GM12864 (cell line): ENCODE results near the gene CELF2.

Experiments used
- DNase-seq: peaks from one replicate; pipeline ENCODE4 v3.0.0-alpha.2; 2011; ENCODE audit warnings: low read depth
- H3K4me3 ChIP-seq: 2 replicates; pipeline ENCODE4 v1.5.1; 2011; ENCODE audit warnings: mild to moderate bottlenecking, low read depth, low read length, control low read depth
- CTCF ChIP-seq: IDR thresholded peaks from 2 replicates; pipeline ENCODE4 v1.5.1; 2011; ENCODE audit warnings: low read depth, mild to moderate bottlenecking, moderate library complexity, low read length, control low read depth, inconsistent platforms; ENCODE audit errors: missing control alignments

CELF2 gene

GRCh38 chr10:11338160-11338844, 320.6 kb downstream of the CELF2 start:
- no peak for TF ChIP-seq CTCF
- no peak for DNase-seq
- no peak overlapping the region for H3K4me3 ChIP-seq

DNA sequence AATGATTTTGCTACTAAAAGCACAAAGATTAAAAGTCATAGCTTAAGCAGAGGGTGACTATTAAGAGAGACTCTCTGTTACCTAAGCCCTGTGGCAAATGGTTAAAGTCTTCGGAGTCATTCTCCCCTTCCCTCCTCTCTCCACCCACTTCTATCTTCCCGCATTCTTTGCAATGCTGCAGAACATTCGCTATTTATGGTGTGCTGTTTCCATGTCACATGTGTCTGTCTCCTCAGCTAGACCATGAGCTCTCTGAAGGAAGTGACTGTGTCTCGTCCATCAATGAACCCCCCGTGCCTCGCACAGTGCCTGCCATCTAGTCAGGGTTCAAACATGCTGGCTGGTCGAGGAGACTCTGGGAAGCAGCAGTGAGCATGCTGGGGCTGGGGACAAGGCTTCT, 321.3 kb downstream of the CELF2 start:
- DNase-seq: no peak
- no peak for TF ChIP-seq CTCF
- no peak overlapping the region for H3K4me3 ChIP-seq

DNA sequence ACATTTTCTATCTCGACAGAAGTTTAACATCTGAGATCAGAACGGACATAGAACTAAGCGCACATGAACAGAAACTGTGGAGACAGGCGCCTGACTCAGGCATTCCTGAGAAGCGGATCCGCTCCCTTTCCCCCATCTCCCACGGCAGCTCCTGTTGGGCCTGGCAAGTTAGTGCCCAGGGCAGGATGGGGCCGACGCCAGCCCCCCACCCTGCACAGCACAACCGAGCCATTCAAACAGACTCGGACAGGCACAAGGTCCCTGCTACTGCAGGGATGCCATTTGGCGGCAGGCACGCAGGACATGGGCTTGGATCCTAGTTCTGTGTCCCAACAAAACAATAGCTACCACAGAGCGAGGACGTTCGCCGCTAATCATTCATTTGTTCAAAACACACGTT, 322.0 kb downstream of the CELF2 start:
- no peak for TF ChIP-seq CTCF
- no peak for DNase-seq
- H3K4me3 ChIP-seq: no peak overlapping the region

GRCh38 chr10:11341283-11341960, 323.8 kb downstream of the CELF2 start:
- no peak for TF ChIP-seq CTCF
- H3K4me3 ChIP-seq: no peak overlapping the region
- DNase-seq: no peak

DNA sequence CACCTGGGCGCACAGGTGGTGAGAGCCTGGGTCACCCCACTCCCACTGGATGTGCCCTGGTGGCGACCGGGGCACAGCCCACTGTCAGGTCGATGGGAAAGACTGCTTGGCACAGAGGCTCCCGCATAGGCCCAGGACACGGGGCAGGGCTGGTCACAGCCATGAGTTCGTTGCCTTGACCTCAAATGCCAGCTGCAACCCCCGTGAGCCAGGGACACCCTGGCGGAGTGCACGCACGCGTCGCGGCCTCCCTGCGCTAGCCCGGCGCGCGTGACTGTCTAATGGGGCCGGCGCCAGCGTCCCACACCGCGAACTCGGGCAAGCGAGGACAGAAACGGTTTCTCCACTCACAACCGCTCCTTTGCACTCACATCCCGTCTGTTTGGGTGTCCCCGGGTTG, 326.4 kb downstream of the CELF2 start:
- TF ChIP-seq CTCF: no peak
- no peak for DNase-seq
- no peak overlapping the region for H3K4me3 ChIP-seq

GRCh38 chr10:11344550-11344949, 326.9 kb downstream of the CELF2 start:
- no peak for TF ChIP-seq CTCF
- no peak overlapping the region for H3K4me3 ChIP-seq
- no peak for DNase-seq
